ENCODE data around the gene GATA3. TPM values are rescaled to one million over a fixed set of nuclear protein-coding genes. Genes with fewer than 3 reads are reported as not detected.

Gene GATA3
- total and polyA plus RNA-seq, 9 of the 15 experiments (the other 6 are each of a cell fraction or from before 2014, with no cell fraction given), result 0.01 to 0.24 (median 0.09) TPM; not detected in 6

DNA sequence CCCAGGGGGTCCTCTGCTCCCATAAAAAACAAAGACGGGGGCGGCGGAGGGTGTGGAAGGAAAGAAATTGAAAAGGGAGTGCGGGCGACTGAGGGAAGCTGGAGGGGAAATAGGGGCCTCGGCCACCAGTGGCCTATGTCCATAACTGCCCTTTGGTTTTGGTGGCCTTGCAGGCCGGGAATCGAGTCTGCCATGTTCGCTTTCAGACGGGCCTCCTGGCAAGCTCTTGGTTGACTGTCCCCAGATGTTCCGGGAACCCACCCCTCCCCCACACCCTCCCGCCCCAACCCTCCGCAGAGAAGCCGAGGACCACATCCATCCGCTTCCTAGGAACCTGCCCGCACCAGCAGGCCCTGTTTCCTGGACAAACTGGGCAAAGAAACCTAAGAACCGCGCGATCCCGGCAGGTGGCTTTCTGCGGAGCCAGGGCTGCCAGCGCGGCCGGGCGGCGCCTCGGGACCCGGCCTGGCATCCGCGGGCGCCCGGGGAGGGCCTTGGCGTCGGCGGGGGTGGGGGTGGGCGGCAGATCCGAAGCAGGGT is 20.0 kb upstream of the GATA3 start:
- 24% methylated on average over 11 of the region's 37 CpGs for WGBS (ENCODE audit: insufficient coverage, low coverage, missing lambda C conversion rate)
- Histone ChIP-seq H3K9me3 (replicated peaks; ENCODE audit: control insufficient read depth, insufficient read depth, low read depth, low read length) (no peaks in the 10 kb centered on the region), H2AFZ (ENCODE audit: low read depth, low read length) (no peak overlapping the region), H3K27me3 (ENCODE audit: control insufficient read depth in 2 of 2, insufficient read depth in 2 of 2, low read length in 2 of 2) (peaks cover 31 to 52% of the 10 kb centered on the region in 2 experiments), H4K20me1 (replicated peaks; ENCODE audit: control insufficient read depth, insufficient read depth, low read length) (no peaks in the 10 kb centered on the region), H3K9me1 (ENCODE audit: control insufficient read depth, insufficient read depth, low read length) (no peaks in the 10 kb centered on the region), H3K4me1 (replicated peaks in 1 of 2; ENCODE audit: control insufficient read depth in 2 of 2, insufficient read depth in 2 of 2, low read length in 2 of 2) (peaks cover 0 to 15% of the 10 kb centered on the region in 2 experiments; a peak in 1 of 5 replicates), H3K27ac (ENCODE audit: extremely low read depth, low read depth, low read length) (no peak overlapping the region), H3K79me2 (ENCODE audit: control insufficient read depth, insufficient read depth, low read length) (no peaks in the 10 kb centered on the region), H3K36me3 (ENCODE audit: control insufficient read depth, insufficient read depth, low read length) (no peaks in the 10 kb centered on the region), H3K9ac (ENCODE audit: insufficient read depth in 1 of 2, low read depth in 2 of 2, low read length in 2 of 2) (no peak overlapping the region), H3K4me3 (no peak overlapping the region), H3K4me2 (ENCODE audit: insufficient read depth, low read length) (no peak overlapping the region)
- ATAC-seq (no peak), DNase-seq (ENCODE audit: extremely low read depth in 1 of 4, low spot score in 3 of 4) (no peak), FAIRE-seq (no peak)
- no TSS peak for BruUV-seq (replicated peaks)
- POLR2A ChIA-PET, result interaction anchor here (0.6 kb wide), 1 partner anchor 9 kb away, joined by 3 read pairs; no protein-coding TSS in a partner anchor
- intact Hi-C loops (cut with micrococcal nuclease) (loop anchor here (5.0 kb wide), 1 partner anchor 1263 kb away; no protein-coding TSS in a partner anchor), in situ Hi-C loops (cut with MboI) (no loop called here)
- CTCF ChIA-PET (ENCODE audit: low intra/inter-chr PET ratio), result no interaction called here
- TF ChIP-seq TRIM28 (IDR thresholded peaks at IDR 0.05) (no peak), ADNP (tag; IDR thresholded peaks at IDR 0.05) (no peak), ZNF778 (CRISPR knock-in tag; IDR thresholded peaks at IDR 0.05) (no peak), RBFOX2 (IDR thresholded peaks at IDR 0.05; ENCODE audit: low read depth, low read length) (no peak), ZNF561 (CRISPR knock-in tag; conservative IDR thresholded peaks at IDR 0.05) (no peak), RAD51 (IDR thresholded peaks at IDR 0.05; ENCODE audit: borderline replicate concordance, low read depth) (no peak), FOXA1 (IDR thresholded peaks at IDR 0.05; ENCODE audit: borderline replicate concordance) (no peak), CHD1 (IDR thresholded peaks at IDR 0.05; ENCODE audit: low read length) (no peak), FOXA3 (CRISPR knock-in tag; conservative IDR thresholded peaks at IDR 0.05 in 1 of 2, IDR thresholded peaks at IDR 0.05 in 1 of 2) (no peak), NCOA4 (IDR thresholded peaks at IDR 0.05; ENCODE audit: partially characterized antibody) (no peak), SNIP1 (IDR thresholded peaks at IDR 0.05; ENCODE audit: low read depth) (no peak), NR2F6 (CRISPR knock-in tag; IDR thresholded peaks at IDR 0.05) (no peak), SMARCB1 (IDR thresholded peaks at IDR 0.05; ENCODE audit: insufficient read length, low read depth) (no peak)
- TF ChIP-seq, protein P1, sequence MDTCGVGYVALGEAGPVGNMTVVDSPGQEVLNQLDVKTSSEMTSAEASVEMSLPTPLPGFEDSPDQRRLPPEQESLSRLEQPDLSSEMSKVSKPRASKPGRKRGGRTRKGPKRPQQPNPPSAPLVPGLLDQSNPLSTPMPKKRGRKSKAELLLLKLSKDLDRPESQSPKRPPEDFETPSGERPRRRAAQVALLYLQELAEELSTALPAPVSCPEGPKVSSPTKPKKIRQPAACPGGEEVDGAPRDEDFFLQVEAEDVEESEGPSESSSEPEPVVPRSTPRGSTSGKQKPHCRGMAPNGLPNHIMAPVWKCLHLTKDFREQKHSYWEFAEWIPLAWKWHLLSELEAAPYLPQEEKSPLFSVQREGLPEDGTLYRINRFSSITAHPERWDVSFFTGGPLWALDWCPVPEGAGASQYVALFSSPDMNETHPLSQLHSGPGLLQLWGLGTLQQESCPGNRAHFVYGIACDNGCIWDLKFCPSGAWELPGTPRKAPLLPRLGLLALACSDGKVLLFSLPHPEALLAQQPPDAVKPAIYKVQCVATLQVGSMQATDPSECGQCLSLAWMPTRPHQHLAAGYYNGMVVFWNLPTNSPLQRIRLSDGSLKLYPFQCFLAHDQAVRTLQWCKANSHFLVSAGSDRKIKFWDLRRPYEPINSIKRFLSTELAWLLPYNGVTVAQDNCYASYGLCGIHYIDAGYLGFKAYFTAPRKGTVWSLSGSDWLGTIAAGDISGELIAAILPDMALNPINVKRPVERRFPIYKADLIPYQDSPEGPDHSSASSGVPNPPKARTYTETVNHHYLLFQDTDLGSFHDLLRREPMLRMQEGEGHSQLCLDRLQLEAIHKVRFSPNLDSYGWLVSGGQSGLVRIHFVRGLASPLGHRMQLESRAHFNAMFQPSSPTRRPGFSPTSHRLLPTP (IDR thresholded peaks at IDR 0.05; ENCODE audit: borderline replicate concordance, extremely low read depth, insufficient read length), result no peak
- TF ChIP-seq, protein P2, sequence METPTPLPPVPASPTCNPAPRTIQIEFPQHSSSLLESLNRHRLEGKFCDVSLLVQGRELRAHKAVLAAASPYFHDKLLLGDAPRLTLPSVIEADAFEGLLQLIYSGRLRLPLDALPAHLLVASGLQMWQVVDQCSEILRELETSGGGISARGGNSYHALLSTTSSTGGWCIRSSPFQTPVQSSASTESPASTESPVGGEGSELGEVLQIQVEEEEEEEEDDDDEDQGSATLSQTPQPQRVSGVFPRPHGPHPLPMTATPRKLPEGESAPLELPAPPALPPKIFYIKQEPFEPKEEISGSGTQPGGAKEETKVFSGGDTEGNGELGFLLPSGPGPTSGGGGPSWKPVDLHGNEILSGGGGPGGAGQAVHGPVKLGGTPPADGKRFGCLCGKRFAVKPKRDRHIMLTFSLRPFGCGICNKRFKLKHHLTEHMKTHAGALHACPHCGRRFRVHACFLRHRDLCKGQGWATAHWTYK (CRISPR knock-in tag; IDR thresholded peaks at IDR 0.05), result no peak
- TF ChIP-seq, protein P3, sequence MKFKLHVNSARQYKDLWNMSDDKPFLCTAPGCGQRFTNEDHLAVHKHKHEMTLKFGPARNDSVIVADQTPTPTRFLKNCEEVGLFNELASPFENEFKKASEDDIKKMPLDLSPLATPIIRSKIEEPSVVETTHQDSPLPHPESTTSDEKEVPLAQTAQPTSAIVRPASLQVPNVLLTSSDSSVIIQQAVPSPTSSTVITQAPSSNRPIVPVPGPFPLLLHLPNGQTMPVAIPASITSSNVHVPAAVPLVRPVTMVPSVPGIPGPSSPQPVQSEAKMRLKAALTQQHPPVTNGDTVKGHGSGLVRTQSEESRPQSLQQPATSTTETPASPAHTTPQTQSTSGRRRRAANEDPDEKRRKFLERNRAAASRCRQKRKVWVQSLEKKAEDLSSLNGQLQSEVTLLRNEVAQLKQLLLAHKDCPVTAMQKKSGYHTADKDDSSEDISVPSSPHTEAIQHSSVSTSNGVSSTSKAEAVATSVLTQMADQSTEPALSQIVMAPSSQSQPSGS (CRISPR knock-in tag; IDR thresholded peaks at IDR 0.05), result no peak
